GM19043 (cell line): ENCODE measurements around the gene SBNO1.
"Not testable (repeated sequence)": the region's sequence is repeated elsewhere in the genome, so short reads cannot be mapped to it uniquely, and the experiment has no call there.

Experiments
- ATAC-seq: cut with Tn5 transposase; IDR thresholded peaks from one replicate; pipeline ENCODE4 v1.9.1; 2021; ENCODE audit warnings: low read depth; ENCODE audit not compliant: unreplicated experiment

Gene SBNO1

DNA sequence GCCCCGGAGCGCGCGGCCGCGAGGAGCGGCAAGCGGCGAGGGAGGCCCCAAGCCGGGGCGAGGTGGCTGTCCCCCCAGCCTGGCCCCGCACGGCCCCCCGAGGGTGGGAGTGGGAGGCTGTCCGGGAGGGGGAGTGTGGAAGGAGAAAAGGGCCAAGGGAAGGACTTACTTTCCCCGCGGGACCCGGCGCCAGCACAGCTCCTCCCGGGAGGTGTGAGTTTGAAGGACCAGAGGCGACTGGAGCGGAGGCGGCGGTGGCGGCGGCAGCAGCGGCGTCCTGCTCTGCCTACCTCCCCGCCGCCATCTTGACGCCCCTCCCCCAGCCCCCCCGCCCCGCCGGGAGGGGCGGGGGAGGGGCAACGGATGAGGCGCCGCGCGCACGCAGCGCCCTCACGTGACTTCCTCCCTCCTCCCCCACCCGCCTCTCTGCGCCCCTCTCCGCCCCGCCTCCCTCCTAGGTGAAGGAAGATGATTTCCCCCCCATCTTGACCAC, at the start of gene SBNO1:
Gene SBNO1 (minus strand): TSS at position 316 of the 493 bp plus-strand sequence. CDS start 14,406 bp downstream, outside the sequence.
- peak; percentile 11 for ATAC-seq

GRCh38 chr12:123410041-123410412, 45.4 kb upstream of the SBNO1 start:
- ATAC-seq, result no peak

DNA sequence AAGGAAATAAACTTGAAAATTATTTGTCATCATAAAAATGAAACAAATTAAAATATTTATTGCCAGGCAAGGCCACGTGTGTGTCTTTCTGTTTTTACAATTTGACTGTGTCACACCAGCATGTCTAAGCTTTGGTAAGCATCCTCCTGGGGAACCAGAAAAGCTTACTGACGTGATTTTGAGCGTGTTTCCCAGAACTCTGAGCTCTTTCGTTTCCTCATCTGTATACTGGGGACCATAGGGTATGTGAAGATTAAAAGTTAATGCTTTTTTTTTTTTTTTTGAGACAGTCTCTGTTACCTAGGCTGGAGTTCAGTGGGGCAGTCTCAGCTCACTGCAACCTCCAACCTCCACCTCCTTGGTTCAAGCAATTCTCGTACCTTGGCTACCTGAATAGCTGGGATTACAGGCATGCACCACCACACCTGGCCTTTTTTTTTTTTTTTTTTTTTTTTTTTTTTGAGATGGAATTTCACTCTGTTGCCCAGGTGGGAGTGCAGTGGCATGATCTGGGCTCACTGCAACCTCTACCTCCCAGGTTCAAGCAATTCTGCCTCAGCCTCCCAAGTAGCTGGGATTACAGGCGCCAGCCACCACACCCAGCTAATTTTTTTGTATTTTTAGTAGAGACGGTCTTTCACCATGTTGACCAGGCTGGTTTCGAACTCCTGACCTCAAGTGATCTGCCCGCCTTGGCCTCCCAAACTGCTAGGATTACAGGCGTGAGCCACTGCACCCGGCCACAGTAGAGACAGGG, 44.8 kb upstream of the SBNO1 start:
- not testable (repeated sequence) for ATAC-seq

- ATAC-seq, result not testable (repeated sequence)
Measured at GRCh38 chr12:123408619-123409018, 44.0 kb upstream of the SBNO1 start.

GRCh38 chr12:123407934-123408333, 43.3 kb upstream of the SBNO1 start:
- not testable (repeated sequence) for ATAC-seq

- ATAC-seq, result not testable (repeated sequence)
Measured at GRCh38 chr12:123407269-123407668, 42.6 kb upstream of the SBNO1 start.

- ATAC-seq, result no peak
Measured at GRCh38 chr12:123404581-123404980, 39.9 kb upstream of the SBNO1 start.

- ATAC-seq, result no peak
Measured at GRCh38 chr12:123401753-123402683, 37.4 kb upstream of the SBNO1 start.

DNA sequence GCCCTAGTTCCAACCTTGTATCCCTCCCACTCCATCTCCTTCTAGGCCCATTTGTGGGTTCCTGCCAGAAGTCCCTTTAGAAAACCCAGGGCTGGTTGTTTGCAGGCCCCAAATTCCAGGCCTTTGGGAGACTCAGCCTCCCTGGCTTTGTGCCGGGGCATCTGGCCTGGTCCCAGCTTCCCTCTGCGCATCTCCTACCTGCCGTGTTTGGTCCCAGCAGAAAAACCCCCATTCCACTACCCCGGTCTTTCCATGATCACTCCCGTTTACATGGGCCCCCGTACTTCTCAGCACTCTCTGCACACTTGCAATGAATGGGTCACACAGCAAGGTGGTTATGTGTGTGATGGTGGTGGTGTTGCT, 34.6 kb upstream of the SBNO1 start:
- ATAC-seq, result no peak

DNA sequence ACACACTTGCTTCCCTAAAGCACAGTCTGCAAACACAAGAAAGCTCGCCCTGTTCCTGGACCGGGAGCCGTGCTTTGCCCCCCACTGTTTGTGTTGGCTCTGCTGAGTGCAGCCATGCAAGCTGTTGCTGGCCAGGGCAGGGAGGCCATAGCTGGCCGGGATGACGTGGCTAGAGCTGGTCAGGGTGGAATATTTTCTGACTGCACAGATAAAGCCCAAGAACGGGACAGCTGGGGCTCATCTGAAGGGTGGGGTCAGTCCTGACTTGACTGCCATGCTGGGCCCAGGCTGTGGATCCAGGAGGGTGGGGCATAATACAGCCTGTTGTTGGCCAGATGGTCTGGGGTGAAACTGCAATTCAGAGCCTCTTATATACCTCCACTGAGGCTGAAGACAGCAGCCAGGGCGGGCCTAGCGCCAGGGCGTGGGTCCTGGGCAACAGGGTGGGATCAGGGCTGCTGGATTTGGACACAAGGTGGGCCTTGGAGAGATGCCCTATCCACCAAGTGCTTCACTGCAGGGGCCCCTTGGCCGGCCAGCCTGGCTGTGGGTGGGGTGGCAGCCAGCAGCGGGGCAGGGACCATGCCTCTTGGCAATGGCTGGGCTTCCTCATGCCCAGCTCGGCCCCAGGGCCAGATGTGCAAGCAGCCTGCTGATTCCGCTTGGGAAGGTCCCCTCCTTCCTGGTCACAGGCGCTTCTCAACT, 34.1 kb upstream of the SBNO1 start:
- ATAC-seq, result no peak

DNA sequence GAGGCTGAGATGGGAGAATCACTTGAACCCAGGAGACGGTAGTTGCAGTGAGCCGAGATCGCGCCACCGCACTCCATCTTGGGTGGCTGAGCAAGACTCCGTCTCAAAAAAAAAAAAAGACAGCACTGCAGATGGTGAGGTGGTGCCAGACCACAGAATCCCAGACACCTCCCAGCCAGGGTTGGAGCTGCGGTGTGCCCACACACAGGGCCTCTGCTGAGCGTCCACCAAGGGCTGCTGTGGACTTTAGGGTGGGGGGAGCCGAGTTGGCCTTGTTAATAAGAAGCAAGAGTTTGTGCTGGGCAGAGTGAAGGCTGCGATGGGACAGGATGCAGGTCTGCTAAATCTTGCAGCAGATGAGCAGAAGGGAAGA, 33.5 kb upstream of the SBNO1 start:
- ATAC-seq, result no peak

DNA sequence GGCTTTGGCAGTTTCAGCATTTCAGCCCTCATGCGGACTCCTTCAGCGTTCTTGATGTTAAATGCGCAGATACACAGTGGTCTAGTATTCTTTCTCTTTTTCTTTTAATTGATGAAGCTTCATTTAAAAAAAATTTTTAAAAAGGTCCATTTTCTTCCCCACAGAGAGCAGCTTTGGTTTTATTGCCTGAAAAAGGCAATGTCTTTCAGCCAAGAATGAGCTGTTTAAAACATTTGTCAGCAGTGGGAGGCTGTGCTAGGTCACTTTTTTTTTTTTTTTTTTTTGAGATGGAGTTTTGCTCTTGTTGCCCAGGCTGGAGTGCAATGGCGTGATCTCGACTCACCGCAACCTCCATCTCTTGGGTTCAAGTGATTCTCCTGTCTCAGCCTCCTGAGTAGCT, 32.8 kb upstream of the SBNO1 start:
- no peak for ATAC-seq

DNA sequence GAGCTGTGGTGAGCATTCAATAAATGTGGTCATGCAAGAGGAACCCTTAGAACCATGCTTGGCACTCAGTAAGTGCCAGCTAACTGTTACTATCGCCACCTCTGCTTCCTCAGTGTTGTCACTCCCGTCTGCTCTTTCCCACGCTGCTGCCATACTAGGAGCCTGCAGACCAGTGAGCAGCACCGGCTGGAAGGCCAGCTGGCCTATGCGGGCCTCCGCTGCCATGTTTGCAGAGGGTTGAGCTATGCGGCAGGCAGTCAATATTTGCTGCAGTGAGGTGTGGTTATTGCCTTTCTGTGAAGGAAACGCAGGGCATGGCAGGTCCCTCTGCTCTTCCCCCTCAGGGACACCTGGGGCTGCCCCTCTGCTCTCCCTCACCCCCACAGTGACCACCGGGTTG, 32.3 kb upstream of the SBNO1 start:
- no peak for ATAC-seq

GRCh38 chr12:123396543-123396942, 31.9 kb upstream of the SBNO1 start:
- no peak for ATAC-seq

DNA sequence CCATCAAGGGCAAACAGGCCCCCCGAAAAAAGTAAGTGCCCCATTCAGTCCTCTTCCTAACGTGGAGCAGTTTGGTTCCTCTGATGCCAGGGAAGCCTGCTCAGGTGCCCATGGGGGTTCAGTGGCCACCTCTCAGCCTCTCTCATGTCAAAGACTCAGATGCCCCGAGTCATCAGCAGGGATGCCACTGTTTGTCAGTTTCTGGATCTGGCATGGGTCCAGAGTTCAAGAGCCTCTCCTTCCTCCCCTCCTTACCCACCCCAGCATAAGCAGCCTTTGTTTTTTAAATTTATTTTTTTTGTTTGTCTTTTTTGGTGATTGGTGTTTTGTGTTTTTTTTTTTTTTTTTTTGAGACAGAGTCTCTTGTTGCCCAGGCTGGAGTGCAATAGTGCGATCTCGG, 30.6 kb upstream of the SBNO1 start:
- ATAC-seq, result no peak

DNA sequence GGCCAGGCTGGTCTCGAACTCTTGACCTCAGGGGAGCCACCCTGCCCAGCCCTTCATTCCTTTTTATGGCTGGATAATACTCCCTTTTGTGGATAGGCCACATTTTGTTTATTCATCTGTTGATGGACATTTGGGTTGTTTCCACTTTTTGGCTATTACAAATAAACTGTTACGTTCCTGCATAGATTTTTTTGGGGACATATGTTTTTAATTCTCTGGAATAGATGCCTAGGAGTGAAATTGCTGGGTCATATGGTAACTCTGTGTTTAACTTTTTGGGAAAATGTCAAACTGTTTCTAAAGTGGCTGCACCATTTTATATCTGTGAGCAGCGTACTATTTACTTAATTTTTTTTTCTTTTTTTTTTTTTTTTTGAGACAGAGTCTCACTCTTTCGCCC, 29.1 kb upstream of the SBNO1 start:
- no peak for ATAC-seq

- no peak for ATAC-seq
Measured at GRCh38 chr12:123391546-123392343, 27.1 kb upstream of the SBNO1 start.

DNA sequence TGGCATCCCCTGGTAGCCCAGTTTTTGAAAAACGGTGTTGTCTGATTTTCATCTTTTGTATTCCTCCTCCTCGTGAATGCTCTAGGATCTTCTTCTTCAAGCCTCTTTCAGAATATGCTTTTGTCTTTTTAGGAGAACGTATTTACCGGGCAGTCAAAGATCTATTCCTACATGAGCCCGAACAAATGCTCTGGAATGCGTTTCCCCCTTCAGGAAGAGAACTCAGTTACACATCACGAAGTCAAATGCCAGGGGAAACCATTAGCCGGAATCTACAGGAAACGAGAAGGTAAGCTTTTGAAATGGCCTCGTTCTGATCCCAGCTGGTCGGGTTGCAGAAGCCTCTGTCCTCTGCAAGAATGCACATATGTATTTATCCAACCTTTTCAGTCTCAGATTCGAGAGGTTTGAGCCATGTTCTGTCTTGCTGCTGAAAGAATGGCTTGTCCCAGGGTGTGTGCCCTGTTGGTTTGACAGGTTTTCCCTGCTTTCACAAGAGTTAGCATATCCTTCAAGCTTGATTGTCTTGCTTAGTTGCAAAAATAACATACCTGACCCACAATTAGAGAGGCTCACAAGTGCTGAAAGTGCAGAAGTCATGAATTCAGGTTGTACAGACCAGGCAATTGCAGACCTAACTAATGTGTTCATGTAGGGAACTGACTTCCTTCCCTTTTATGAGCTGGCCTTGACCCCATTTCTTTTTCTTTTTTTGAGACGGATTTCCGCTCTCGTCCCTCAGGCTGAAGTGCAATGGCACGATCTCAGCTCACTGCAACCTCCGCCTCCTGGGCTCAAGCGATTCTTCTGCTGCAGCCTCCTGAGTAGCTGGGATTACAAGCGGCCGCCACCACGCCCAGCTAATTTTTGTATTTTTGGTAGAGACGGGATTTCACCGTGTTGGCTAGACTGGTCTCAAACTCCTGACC, 26.1 kb upstream of the SBNO1 start:
- ATAC-seq, result no peak
